22Rv1 (cell line): ENCODE data around the gene HEBP2.

Experiments used
- CTCF ChIP-seq: fragments of 450-650 bp; IDR thresholded peaks from 2 replicates; pipeline ENCODE4 v1.5.1; 2017; ENCODE audit warnings: mild to moderate bottlenecking
- ZFX ChIP-seq: fragments of 450-650 bp; IDR thresholded peaks from 2 replicates; pipeline ENCODE4 v1.6.1; 2017; ENCODE audit warnings: antibody characterized with exemption, borderline replicate concordance

DNA sequence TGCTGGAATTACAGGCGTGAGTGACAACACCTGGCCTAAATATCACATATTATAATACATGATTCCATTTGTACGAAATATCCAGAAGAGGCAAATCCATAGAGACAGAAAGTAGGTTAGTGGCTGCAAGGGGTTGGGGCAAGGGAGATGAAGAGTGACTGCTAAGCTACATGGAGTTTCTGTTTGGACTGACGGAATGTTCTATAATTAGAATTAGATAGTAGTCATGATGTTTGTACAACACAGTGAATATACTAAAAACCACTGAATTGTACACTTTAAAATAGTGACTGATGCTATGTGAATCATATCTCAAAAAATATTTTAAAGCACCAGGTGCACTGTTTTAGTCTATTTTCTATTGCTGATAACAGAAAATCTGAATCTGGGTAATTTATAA is 3.7 kb upstream of the HEBP2 start:
- no peak for TF ChIP-seq CTCF
- TF ChIP-seq ZFX: no peak
